Left colon (tissue), 2 donors: Measurements from ENCODE around the gene ERH. TPM values are rescaled to one million over a fixed set of nuclear protein-coding genes. Genes with fewer than 3 reads are reported as not detected.

Experiments used
- ATAC-seq: fragments of 200-7000 bp; cut with Tn5 transposase; one replicate; pipeline ENCODE4 v1.9.1; 2020; ENCODE audit warnings: mild to moderate bottlenecking, moderate library complexity
- DNase-seq, 2 donors: peaks; one replicate each; pipeline ENCODE4 v3.0.0-alpha.2; 2020
- intact Hi-C, 2 donors: fragments of 100-400 bp; cut with DNase I in 1 of 2; cut with micrococcal nuclease in 1 of 2; formaldehyde crosslinking; loops; one replicate each; pipeline versions ENCODE4 v1.11.2 to v1.14.0; 2022; cut with DNase I, micrococcal nuclease
- total RNA-seq, 2 donors: library from RNA; stranded (reverse); fragmentation: NEBNext Ultra II Directional; extraction: Animal tissue kit (Norgen Biotek cat#: 25700); gene quantifications; one replicate each; pipeline ENCODE4 v1.2.1, GENCODE V29; 2021
- donor health status: DM: no; HTN: no; CAD: no.
- donor health status: DM: yes; HTN: yes; CAD: no.

The ERH gene
- total RNA-seq, 2 donors from 2014 or later, result 99.8 to 119 TPM

DNA sequence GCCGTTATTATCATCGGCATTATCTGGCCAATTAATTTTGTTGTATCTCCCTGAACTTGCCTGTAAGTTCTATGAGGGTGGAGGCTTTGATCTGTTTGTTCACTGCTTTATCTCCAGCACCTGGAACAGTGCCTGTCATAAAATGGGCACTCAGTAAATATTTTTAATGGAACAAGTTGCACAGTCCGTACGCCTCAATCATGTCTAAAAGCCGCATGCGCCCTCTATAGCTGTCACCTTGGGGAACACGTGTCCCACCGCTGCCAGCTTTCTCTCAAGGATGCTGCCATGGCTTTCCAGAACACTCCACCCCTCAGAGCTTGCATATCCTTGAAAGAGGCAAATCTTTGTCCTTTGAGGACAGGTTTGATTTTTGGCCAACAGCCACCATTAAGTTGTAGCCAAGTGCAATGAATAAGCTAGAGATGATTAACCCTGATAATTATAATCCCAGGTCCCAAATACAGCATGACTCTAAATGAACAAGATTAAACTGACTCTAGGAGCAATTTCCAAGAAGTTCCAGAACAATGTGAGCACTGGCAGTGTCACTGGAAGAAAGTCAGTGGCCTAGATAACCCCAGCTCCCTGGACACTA, 55.1 kb downstream of the ERH start:
- intact Hi-C loops, result no loop called here
- peak; percentile 16 to 32 for DNase-seq
- ATAC-seq, result peak; percentile 84

DNA sequence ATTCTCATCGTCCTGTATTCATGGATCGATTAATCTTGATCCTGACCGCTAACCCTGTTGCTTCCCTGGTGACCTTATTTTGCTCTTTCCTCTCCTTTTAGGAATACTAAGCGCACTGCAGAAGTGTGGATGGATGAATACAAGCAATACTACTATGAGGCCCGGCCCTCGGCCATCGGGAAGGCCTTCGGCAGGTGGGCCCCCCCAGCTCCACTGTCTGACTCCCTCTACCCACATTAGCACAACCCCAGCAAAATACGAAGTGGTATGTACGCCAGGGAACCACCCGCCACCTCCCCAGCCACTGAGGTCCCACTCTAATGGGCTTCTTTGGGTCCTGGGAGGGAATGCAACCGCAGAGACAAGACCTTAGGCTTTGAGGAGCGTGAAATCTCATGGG, 58.7 kb downstream of the ERH start:
- intact Hi-C loops, result no loop called here
- no peak for DNase-seq

DNA sequence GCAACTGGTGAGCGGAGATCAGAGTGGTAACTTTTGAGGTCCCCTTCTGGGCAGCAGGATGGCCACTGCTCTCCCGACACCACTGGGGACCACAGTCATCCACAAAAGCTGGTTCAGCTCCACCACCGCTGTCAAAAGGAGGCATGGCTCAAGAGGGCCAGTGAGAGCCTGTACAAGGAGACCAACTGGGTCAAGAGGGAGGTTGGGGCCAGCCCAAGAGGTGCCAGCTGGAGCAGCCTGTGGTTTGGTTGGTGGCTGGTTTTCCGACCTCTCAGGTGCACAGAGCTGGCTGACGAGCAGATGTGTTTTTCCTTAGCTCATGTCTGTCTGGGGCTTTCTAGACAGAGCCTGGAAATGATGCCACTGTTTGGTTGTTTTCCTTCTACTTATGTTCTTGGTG, 60.1 kb downstream of the ERH start:
- intact Hi-C loops, result no loop called here
- DNase-seq, result no peak
- ATAC-seq, result no peak

More for the DNA sequence above, 58.7 kb downstream of the ERH start:
- no peak for ATAC-seq

DNA sequence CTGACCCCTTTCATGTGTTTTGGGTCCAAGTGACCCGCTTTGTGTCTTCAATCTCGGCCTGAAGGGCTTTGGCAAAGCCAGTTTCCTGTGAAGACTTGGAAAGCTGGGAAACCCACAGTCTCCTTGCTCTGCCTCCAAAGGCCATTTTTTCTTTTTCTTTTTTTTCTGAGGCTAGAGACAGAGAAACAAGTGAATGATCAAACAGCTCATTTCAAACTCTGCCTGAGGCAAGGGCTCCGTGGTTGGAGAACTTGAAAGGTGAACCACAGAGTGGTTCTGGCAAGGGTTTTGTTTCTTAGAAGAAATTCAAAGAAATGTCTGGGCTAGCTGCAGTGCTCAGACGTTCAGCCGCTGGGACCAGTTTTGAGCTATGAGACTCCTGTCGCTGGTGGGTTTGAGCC, 62.7 kb downstream of the ERH start:
- DNase-seq (no peak), ATAC-seq (no peak)
- intact Hi-C loops, result no loop called here

DNA sequence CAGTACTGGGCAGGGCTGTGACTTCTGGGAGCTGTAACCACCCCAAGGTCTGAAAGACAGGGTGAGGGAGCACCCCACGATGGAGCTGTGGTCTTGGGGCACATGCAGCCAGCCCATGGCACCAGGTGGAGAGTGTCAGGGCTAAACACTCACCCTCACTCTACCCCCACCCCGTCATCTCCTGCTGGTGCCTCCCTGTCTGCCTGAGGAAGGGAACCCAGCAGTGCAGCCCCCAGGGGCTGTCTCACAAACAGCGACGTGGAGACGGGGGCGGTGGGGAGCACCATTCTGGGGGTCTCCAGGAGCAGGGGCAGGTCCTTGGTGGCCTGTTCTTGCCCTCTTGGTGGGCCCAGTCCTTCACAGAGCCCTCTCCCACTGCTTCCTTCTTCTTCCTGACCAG, 63.5 kb downstream of the ERH start:
- no peak for ATAC-seq
- no peak for DNase-seq
- intact Hi-C loops, result no loop called here

- intact Hi-C loops, result no loop called here
- no peak for DNase-seq
- ATAC-seq, result no peak
Measured at GRCh38 chr14:69333791-69334337, 64.2 kb downstream of the ERH start.

DNA sequence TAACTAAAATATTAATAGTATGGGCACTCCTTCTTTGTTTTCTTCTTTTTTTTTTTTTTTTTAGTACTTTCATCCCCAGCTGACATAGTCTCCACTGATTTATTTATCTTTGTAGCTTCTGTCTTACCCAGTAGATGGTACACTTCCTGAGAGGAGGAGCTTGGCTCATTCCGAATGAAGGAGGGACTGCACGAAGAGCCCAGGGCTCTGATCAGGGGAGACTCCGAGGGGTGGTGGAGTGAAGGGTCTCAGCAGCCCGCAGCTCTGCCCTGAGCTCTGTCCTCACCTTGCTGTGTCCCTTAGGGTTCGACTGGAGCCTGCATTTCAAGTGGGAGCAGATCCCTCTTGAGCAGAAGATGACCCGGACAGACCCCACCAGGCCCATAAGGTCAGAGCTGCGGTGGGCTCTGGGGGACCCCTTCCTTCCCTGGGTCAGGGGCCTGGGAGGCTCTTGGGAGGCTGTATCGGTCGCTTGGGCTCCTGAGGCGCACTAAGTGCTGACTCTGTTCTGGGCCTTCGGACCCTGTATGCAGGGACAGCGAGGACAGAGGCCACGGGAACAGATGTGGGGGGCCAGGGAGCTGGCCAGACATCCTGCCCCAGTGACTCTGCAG, 65.2 kb downstream of the ERH start:
- intact Hi-C loops, result no loop called here
- no peak for DNase-seq

DNA sequence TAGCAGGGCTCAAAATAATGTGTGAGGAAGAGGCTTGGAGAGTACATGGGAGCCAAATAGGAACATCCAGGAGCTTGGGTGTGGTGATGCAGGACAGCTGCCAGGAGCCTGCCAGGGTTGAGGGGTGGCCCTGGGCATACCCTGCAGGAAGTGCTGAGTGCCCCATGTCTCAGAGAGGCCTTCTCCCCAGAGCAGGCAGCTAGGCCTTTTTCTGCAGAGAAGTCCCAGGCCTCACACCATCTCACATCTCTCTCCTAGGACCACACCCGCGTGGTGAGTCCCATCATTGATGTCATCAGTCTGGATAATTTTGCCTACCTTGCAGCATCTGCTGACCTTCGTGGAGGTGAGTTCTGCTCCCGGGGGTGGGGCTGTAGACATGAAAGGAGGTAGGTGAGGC, 66.9 kb downstream of the ERH start:
- intact Hi-C loops, result no loop called here
- DNase-seq (no peak), ATAC-seq (no peak)

More for the DNA sequence above, 65.2 kb downstream of the ERH start:
- ATAC-seq, result no peak

Other genes starting within 250 kb of the ERH start
- 10 to 100 TPM; 38.6 to 42.3 TPM for gene DCAF5, start 245.2 kb downstream of the ERH start, total RNA-seq
- gene EXD2, start 206.8 kb downstream of the ERH start, total RNA-seq, result 10 to 100 TPM; 24.3 to 25.1 TPM
- 1 to 10 TPM; 1.3 to 1.7 TPM for gene GALNT16, start 138.1 kb downstream of the ERH start, total RNA-seq
- 10 to 100 TPM; 80.7 to 84.5 TPM for gene SLC39A9, start 393 bp upstream of the ERH start, total RNA-seq
- gene PLEKHD1, start 86.4 kb upstream of the ERH start, total RNA-seq, result under 1 TPM; 0.14 to 0.18 TPM
- not detected for gene CCDC177, start 176.6 kb upstream of the ERH start, total RNA-seq
- 10 to 100 TPM; 73.8 to 98.9 TPM for gene SUSD6, start 213.3 kb upstream of the ERH start, total RNA-seq